Small intestine (tissue), 7 donors: ENCODE results near the gene ZC3H18. TPM values are rescaled to one million over a fixed set of nuclear protein-coding genes. Genes with fewer than 3 reads are reported as not detected.

Source experiments
- DNase-seq, 2 donors: peaks; one replicate each; pipeline versions ENCODE4 v3.0.0 to v3.0.0-alpha.2; 2013
- FAIRE-seq: peaks from 2 replicates; lab custom pipeline; 2012; peaks lifted over from hg19 to GRCh38; lab: Jason Lieb, UNC
- H3K27ac ChIP-seq, 3 donors: one replicate each; pipeline ENCODE4 v1.5.1; 2013; ENCODE audit warnings: low read length in 2 of 3, mild to moderate bottlenecking in 2 of 3, control low read depth in 1 of 3, inconsistent platforms in 1 of 3, low read depth in 1 of 3, moderate library complexity in 1 of 3
- H3K27me3 ChIP-seq, 3 donors: one replicate each; pipeline ENCODE4 v1.6.1; 2013; ENCODE audit warnings: low read length in 3 of 3, inconsistent platforms in 1 of 3; ENCODE audit not compliant: control insufficient read depth in 3 of 3, insufficient read depth in 3 of 3
- H3K36me3 ChIP-seq, 3 donors: one replicate each; pipeline ENCODE4 v1.6.1; 2013; ENCODE audit warnings: low read length in 3 of 3, inconsistent platforms in 1 of 3, low read depth in 1 of 3, mild to moderate bottlenecking in 1 of 3, moderate library complexity in 1 of 3; ENCODE audit not compliant: control insufficient read depth in 3 of 3, insufficient read depth in 2 of 3
- H3K4me1 ChIP-seq, 3 donors: one replicate each; pipeline ENCODE4 v1.6.1; 2013; ENCODE audit warnings: low read length in 2 of 3, inconsistent platforms in 1 of 3, low read depth in 1 of 3, mild to moderate bottlenecking in 1 of 3, moderate library complexity in 1 of 3; ENCODE audit not compliant: control insufficient read depth in 3 of 3, insufficient read depth in 2 of 3
- H3K4me3 ChIP-seq, 3 donors: one replicate each; pipeline ENCODE4 v1.5.1; 2013; ENCODE audit warnings: low read length in 3 of 3, control low read depth in 1 of 3, inconsistent platforms in 1 of 3, low read depth in 1 of 3, mild to moderate bottlenecking in 1 of 3, moderate library complexity in 1 of 3
- H3K9me3 ChIP-seq, 2 donors: one replicate each; pipeline ENCODE4 v1.6.1; 2013; ENCODE audit warnings: low read depth in 1 of 2, low read length in 1 of 2; ENCODE audit not compliant: control insufficient read depth in 2 of 2, insufficient read depth in 1 of 2
- WGBS, 3 donors: extraction: QIAGEN DNeasy Blood & Tissue Kit; methylation state at CpG; one replicate each; pipeline ENCODE4 v1.1.7; 2013; 5-methylcytosine and 5-hydroxymethylcytosine counted together
- polyA plus RNA-seq, 4 donors: library from polyadenylated mRNA; stranded (reverse) in 3 of 4; unstranded in 1 of 4; fragments of 200-250 nt in 3 of 4; fragments of 120-200 nt in 1 of 4; gene quantifications; one replicate each; pipeline versions ENCODE4 v1.2.1 to v1.2.3, GENCODE V29; 2013
- donor health status: healthy with polysubstance abuse.
- donor health status: control.
- donor health status: control.
- donor health status: Bipolar disorder and iron deficiency.
- donor health status: healthy.

ZC3H18 gene
- polyA plus RNA-seq, 4 donors: 19.7 to 31.9 (median 28.2) TPM

DNA sequence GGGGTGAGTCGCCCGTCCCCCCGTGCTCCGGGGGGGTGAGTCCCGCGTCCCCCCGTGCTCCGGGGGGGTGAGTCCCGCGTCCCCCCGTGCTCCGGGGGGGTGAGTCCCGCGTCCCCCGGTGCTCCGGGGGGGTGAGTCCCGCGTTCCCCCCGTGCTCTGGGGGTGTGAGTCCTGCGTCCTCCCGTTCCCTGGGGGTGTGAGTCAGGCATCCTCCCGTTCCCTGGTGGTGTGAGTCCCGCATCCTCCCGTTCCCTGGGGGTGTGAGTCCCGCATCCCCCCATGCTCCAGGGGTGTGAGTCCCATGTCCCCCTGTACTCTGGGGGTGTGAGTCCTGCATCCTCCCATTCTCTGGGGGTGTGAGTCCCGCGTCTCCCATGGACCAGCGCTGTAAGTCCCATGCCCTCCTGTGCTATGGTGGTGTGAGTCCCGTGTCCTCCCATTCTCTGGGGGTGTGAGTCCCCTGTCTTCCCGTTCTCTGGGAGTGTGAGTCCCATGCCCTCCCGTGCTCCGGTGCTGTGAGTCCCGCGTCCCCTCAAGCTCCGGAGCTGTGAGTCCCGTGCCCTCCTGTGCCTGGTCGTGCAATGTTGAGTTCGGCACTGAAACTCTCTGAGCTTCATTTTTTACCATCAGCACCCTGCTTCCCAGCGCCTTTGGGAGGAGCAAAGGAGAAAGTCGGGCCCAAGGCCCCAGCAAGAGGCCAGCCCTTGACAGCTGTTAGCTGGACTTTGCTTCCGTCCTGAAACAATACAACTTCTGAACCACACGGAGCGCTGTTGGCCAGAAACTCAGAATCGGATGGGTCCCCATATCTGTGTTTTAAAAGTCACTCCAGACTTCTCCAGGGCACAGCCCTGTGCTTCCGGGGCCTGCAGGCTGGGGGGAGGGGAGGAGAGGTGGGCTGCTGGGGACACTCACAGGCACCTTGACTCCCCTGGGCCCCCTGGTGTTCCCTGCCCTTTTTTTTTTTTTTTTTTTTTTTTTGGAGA, 11.5 kb upstream of the ZC3H18 start:
- DNase-seq: peak; percentile 94
- Histone ChIP-seq H3K4me1 (peaks cover 0 to 5% (median 0%) of the 10 kb centered on the region in 3 donors), H3K36me3 (no peaks in the 10 kb centered on the region), H3K4me3 (no peak overlapping the region), H3K9me3 (peaks cover 0 to 8% of the 10 kb centered on the region in 2 donors), H3K27me3 (peaks cover 0 to 4% (median 0%) of the 10 kb centered on the region in 3 donors), H3K27ac (no peak overlapping the region)
- no peak for FAIRE-seq
- WGBS, 3 donors: 28 to 54% (median 31%) methylated on average over 28 to 45 of the region's 45 CpGs

DNA sequence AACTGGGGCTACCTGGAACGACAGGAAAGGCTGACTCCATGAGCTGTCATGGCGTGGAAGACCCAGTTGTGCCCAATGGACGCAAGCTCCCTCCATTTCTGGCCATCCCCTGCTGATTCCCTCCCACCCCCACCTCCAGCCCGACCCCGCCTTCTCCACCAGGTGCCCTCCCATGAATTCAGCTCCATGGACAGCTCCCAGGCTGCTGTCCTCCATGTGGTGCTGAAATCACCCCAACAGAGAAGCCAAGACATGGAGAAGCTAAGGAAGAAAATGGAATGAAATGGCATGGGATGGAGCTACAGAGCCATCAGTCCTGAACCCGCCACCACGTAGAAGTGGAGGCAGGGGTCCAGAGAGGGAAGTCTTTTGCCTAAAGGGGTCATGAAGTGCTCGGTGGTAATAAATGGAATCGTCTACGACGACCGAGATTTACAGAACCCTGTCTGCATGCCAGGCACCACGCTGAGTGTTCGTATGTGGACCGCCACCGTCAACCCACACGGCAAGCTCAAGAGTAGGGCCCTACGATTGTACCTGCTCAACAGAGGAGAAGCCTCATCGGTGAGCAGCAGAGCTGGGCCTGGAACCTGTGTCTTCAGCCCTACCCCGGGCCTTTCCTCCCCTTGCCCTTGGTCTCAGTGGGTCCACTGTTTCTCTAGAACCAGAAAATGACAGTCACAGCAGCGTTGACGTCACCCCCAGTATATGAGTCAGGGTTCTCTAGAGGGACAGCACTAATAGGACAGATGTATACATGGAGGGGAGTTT, 9.3 kb upstream of the ZC3H18 start:
- Histone ChIP-seq H3K27me3 (peaks cover 0 to 4% (median 0%) of the 10 kb centered on the region in 3 donors), H3K36me3 (no peaks in the 10 kb centered on the region), H3K27ac (no peak overlapping the region), H3K9me3 (peaks cover 0 to 8% of the 10 kb centered on the region in 2 donors), H3K4me3 (no peak overlapping the region), H3K4me1 (peaks cover 0 to 5% (median 0%) of the 10 kb centered on the region in 3 donors)
- FAIRE-seq (no peak), DNase-seq (peak in 1 of 2 donors; percentile 68)
- WGBS, 3 donors: 59 to 66% (median 61%) methylated on average over 22 of the region's 22 CpGs

DNA sequence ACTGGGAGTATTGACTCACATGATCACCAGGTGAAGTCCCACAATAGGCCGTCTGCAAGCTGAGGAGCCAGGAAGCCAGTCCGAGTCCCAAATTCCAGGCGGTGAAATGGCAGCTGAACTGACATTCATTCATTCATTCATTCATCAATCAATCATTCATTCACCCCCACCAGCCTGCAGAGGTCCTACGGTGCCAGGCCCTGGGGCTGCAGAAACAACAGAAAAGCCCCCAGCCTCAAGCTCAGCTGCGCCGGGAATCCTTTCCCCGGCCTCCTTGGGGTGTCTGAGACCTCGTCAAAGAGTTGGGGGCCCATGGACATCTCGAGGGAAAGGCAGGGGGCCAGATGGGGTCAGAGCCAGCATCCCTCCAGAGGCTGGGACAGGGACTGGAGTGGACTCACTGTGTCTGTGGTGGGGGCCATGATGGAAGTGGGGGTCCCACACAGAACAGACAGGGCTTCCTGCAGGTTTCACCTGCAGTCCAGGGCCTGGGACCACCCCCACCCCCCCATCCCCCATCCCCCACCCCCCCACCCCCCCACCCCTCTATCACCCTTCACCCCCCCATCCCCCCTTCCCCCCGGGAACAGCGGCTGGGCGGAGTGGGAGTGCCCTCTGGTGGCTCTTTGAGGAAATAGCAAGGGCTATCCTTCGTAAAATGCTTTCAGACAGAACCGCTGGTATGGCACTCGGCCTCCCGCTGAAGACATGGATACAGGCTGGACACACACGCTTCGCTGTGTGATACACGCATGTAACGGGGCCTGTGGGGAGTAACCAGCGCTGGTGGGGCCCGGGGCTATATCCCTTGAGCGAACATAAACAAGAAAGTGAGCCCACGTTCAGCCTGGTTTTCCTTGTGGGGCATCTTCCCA, 8.5 kb upstream of the ZC3H18 start:
- Histone ChIP-seq H3K36me3 (no peaks in the 10 kb centered on the region), H3K4me1 (peaks cover 0 to 5% (median 0%) of the 10 kb centered on the region in 3 donors), H3K9me3 (no peaks in the 10 kb centered on the region), H3K4me3 (no peak overlapping the region), H3K27ac (no peak overlapping the region), H3K27me3 (peaks cover 0 to 4% (median 0%) of the 10 kb centered on the region in 3 donors)
- FAIRE-seq (no peak), DNase-seq (peak; percentile 38 to 40)
- WGBS, 3 donors: 21 to 26% (median 23%) methylated on average over 21 to 24 of the region's 24 CpGs

DNA sequence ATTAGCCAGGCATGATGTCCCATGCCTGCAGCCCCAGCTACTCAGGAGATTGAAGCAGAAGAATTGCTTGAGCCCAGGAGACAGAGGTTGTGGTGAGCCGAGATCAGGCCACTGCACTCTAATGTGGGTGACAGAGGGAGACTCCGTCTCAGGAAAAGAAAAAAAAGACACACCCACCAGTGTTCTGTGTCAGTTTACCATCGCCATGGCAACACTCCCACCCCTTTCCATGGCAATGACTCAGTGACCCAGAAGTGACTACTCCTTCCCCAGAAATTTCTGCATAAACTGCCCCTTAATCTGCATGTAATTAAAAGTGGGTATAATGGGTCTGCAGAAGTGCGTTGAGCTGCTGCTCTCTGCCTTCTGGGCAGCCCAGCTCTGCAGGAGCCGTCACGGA, 4.0 kb upstream of the ZC3H18 start:
- Histone ChIP-seq H3K36me3 (no peaks in the 10 kb centered on the region), H3K27me3 (no peaks in the 10 kb centered on the region), H3K4me1 (peaks cover 0 to 5% (median under 1%) of the 10 kb centered on the region in 3 donors), H3K4me3 (no peak overlapping the region), H3K9me3 (no peaks in the 10 kb centered on the region), H3K27ac (no peak overlapping the region)
- WGBS, 3 donors: 69 to 76% (median 71%) methylated on average over 6 of the region's 6 CpGs
- DNase-seq (no peak), FAIRE-seq (no peak)

DNA sequence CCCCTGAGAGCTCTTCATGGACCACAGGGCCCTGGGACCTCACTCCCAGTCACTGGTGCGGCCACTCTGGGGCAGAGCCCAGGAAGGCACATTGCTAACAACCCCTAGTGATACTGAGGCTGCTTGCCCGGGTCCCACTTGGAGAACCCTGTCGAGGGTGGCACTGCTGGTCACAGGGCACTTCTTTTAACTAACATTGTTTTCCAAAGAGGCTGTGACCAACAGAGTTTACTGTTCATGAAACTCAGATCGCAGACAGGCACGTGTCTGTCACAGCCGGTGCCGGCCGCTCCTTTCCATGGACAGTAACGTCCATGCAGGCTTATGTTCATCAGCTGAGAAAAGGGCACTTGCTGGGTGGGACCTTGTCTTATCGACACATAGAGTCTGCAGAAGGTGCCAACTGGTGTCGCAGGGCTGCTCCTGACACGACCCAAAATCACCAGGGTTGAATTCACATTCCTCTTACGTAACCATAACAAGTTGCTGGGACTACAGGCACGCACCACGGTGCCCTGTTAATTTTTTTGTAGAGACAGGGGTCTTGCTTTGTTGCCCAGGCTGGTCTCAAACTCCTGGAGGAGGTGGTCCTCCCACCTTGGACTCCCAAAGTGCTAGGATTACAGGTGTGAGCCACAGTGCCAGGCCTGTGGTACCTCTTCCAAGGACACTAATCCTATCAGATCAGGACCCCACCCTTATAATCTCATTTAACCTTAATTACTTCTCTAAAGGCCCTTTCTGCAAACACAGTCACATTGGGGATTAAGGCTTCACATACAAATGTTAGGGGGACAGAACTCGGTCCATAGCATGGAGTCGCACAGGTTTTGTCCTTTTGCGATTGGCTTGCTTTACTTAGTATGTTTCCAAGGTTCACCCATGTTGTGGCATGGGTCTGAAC, 1.2 kb upstream of the ZC3H18 start:
- Histone ChIP-seq H3K4me1 (peaks cover 2 to 9% (median 9%) of the 10 kb centered on the region in 3 donors), H3K27ac (peak overlapping the region in 1 of 3 donors; percentile 66), H3K27me3 (no peaks in the 10 kb centered on the region), H3K36me3 (peaks cover 0 to 14% (median 1%) of the 10 kb centered on the region in 3 donors), H3K9me3 (no peaks in the 10 kb centered on the region), H3K4me3 (peak overlapping the region in 2 of 3 donors; percentile 59 to 69)
- DNase-seq: no peak
- no peak for FAIRE-seq
- 81 to 87% (median 85%) methylated on average over 18 of the region's 18 CpGs for WGBS, 3 donors

DNA sequence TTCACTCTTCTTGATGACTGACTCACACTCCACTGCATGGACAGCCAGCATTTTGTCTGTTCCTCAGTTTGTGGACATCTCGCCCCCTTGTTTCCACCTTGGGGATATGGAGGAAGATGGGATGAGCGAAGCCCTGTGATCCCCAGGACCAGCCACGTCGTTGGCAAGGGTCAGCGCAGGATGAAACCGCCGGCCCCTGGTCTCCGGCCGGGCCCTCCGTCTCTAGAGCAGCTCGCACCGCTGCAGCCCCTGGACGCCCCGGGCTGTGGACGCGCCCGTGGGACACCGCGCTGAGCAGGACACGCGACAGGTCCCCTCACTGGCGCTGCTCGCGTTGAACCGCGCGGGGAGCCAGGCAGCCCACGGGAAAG, 604 bp upstream of the ZC3H18 start:
- H3K4me3 ChIP-seq: peak overlapping the region; percentile 36 to 69 (median 59)
- FAIRE-seq: no peak
- peaks cover 0 to 19% (median 3%) of the 10 kb centered on the region in 3 donors for H3K36me3 ChIP-seq
- H3K27me3 ChIP-seq: no peaks in the 10 kb centered on the region
- H3K9me3 ChIP-seq: no peaks in the 10 kb centered on the region
- peak in 1 of 2 donors; percentile 19 for DNase-seq
- H3K4me1 ChIP-seq: peaks cover 2 to 9% (median 9%) of the 10 kb centered on the region in 3 donors
- peak overlapping the region in 2 of 3 donors; percentile 45 to 66 for H3K27ac ChIP-seq
- 2 to 7% (median 4%) methylated on average over 28 of the region's 28 CpGs for WGBS, 3 donors

DNA sequence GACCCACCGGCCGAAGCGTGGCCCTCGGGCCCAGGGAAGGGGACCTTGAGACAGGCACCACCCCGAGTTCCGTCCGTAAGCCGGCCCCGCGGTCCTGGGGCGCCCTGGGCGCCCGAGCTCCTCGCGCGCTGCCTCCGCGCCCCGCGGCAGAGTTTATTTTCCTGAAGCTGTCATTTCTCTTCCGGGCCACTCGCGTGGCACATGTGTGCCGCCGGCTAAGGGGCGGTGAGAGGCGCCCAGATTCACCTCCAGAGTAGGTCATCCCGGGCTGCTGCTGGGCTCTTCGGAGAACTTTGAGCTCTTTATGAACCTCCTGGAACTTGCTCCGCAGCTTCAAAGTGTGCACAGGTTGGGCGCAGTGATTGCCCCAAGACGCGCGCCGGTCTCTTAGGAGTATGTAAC, 489 bp downstream of the ZC3H18 start:
- 0 to 1% (median 0%) methylated on average over 20 to 35 of the region's 35 CpGs for WGBS, 3 donors
- peak; percentile 74 for DNase-seq
- no peak for FAIRE-seq

More for the DNA sequence above, 489 bp downstream of the ZC3H18 start:
- H3K9me3 ChIP-seq: no peaks in the 10 kb centered on the region
- peak overlapping the region; percentile 72 to 88 (median 75) for H3K4me3 ChIP-seq
- H3K4me1 ChIP-seq: peaks cover 2 to 9% (median 9%) of the 10 kb centered on the region in 3 donors
- no peaks in the 10 kb centered on the region for H3K27me3 ChIP-seq
- H3K36me3 ChIP-seq: peaks cover 0 to 28% (median 3%) of the 10 kb centered on the region in 3 donors
- H3K27ac ChIP-seq: peak overlapping the region; percentile 82 to 88 (median 86)
